GM12801 (cell line): Measurements from ENCODE around the gene NR2C1.

Experiments used
- CTCF ChIP-seq: IDR thresholded peaks from one replicate; pipeline ENCODE4 v1.5.1; 2011; ENCODE audit warnings: control low read depth; ENCODE audit not compliant: insufficient read length; ENCODE audit errors: extremely low read depth

NR2C1 gene

DNA sequence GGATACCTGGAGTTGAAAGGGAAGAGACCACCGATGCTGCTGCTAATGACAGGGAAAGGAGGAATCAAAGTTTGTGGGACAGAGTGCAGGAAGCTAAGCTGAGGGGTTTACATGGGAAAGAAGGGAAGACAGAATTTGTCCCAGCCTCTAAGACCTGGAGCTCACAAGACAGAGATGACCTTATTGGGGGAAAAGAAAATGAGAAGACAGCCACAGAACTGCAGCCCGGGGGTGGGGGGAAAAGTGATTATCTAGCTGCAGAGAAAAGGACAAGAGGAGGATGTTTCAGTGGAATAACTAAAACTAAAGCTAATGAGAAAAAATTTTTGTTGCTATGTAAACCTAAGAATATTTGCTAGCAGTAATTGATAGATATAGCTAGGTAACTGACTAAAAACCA lies 100.6 kb downstream of the NR2C1 start:
- no peak for TF ChIP-seq CTCF

DNA sequence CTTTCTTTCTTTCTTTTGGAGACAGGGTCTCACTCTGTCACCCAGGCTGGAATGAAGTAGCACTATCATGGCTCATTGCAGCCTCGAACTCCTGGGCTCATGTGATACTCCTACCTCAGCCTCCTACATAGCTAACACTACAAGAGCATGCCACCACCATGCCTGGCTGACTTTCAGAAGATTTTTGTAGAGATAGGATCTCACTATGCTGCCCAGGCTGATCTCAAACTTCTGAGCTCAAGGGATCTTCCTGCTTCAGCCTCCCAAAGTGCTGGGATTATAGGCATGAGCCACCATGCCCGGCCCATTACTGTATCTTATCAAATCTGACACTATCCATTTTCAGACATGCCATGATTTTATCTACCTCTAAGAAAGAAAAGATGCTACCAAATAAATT lies 101.5 kb downstream of the NR2C1 start:
- TF ChIP-seq CTCF: no peak

- no peak for TF ChIP-seq CTCF
Observed at GRCh38 chr12:94970560-94970959, 102.9 kb downstream of the NR2C1 start.
